GM20000 (cell line): ENCODE data around the gene SCGB1A1.
"Not testable (repeated sequence)": the region's sequence is repeated elsewhere in the genome, so short reads cannot be mapped to it uniquely, and the experiment has no call there.

Experiments used
- DNase-seq: peaks from one replicate; pipeline ENCODE4 v3.0.0; 2012; ENCODE audit warnings: low spot score
- CTCF ChIP-seq: IDR thresholded peaks from 2 replicates; pipeline ENCODE4 v1.5.1; 2012; ENCODE audit warnings: mild to moderate bottlenecking, control low read depth; ENCODE audit errors: extremely low read depth, missing control alignments

Gene SCGB1A1

GRCh38 chr11:62380821-62381245, 38.0 kb upstream of the SCGB1A1 start:
- TF ChIP-seq CTCF, result peak; percentile 74
- DNase-seq, result peak; percentile 66

DNA sequence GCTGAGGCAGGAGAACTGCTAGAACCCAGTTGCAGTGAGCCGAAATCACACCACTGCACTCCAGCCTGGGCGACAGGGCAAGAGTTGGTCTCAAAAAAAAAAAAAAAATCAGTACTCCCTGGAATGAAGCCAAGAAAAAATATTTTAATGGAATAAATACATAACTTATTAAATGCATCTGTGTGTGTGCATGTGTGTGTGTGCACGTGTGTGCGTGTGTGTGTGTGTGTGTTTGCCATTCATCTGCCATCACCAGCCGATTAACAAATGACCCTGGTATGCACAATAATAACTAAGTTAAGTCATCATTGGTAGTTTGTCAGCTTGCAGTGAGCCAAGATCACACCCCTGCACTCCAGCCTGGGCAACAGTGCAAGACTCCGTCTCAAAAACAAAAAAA, 35.0 kb upstream of the SCGB1A1 start:
- no peak for TF ChIP-seq CTCF
- DNase-seq, result no peak

DNA sequence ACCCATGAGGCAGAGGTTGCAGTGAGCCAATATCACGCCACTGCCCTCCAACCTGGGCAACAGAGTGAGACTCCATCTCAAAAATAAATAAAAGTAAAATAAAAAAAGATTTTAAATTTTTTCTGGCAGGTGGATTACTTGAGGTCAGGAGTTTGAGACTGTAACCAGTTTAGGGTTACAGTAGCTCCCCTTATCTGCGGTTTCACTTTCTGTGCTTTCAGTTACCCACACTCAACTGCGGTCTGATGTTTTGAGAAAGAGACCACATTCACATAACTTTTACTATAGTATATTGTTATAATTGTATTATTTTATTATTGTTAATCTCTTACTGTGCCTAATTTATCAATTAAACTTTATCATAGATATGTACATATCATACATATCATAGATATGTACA, 32.8 kb upstream of the SCGB1A1 start:
- not testable (repeated sequence) for DNase-seq

- no peak for TF ChIP-seq CTCF
- no peak for DNase-seq
Measured at GRCh38 chr11:62387381-62387780, 31.5 kb upstream of the SCGB1A1 start.

GRCh38 chr11:62388999-62389398, 29.8 kb upstream of the SCGB1A1 start:
- no peak for DNase-seq
- no peak for TF ChIP-seq CTCF

- no peak for DNase-seq
- no peak for TF ChIP-seq CTCF
Measured at GRCh38 chr11:62390237-62390636, 28.6 kb upstream of the SCGB1A1 start.

GRCh38 chr11:62390722-62391121, 28.1 kb upstream of the SCGB1A1 start:
- no peak for DNase-seq

More at GRCh38 chr11:62390722-62391121, 28.1 kb upstream of the SCGB1A1 start:
- TF ChIP-seq CTCF, result no peak
